Lower leg skin (tissue), 3 donors: ENCODE results near the gene ABCG1.

Experiments used
- CTCF ChIP-seq, 3 donors: fragments of 450-650 bp; IDR thresholded peaks; one replicate each; pipeline ENCODE4 v1.5.1; 2016; ENCODE audit warnings: antibody characterized with exemption in 3 of 3, mild to moderate bottlenecking in 3 of 3, moderate library complexity in 2 of 3
- POLR2A ChIP-seq, 2 donors: fragments of 450-650 bp; IDR thresholded peaks; one replicate each; pipeline ENCODE4 v1.6.1; 2016 to 2017; ENCODE audit warnings: antibody characterized with exemption in 2 of 2, mild to moderate bottlenecking in 1 of 2, moderate library complexity in 1 of 2

GRCh38 chr21:42302794-42303193 is 83.9 kb downstream of the ABCG1 start:
- TF ChIP-seq POLR2A (IDR thresholded peaks at IDR 0.05) (no peak), CTCF (IDR thresholded peaks at IDR 0.05) (no peak)
